ENCODE measurements around the gene GMDS.

The GMDS gene

DNA sequence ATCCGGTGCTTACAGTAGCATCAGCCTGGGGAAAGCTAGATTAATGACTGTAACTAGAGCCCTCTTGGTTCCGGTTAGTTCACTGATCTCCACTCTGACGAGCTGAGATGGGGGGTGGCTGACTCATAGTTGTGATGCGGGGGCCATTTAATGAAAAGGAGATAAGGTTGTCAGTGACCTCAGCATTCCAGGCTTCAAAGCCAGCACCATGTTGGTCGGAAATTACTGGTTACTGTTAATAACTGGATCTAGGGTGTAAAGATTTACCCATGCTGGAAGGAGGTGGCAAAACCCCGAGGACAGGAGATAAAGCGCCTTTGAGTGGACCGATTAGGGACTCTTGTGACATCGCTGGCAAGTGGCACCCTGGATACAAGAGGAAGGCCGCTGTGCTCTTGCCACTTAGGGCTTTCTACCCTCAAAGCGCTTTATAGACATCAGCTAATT is 614.6 kb downstream of the GMDS start:
- intact Hi-C loops (cut with DNase I), result no loop called here
- DNase-seq, result peak in 1 of 42 donors; percentile 19

DNA sequence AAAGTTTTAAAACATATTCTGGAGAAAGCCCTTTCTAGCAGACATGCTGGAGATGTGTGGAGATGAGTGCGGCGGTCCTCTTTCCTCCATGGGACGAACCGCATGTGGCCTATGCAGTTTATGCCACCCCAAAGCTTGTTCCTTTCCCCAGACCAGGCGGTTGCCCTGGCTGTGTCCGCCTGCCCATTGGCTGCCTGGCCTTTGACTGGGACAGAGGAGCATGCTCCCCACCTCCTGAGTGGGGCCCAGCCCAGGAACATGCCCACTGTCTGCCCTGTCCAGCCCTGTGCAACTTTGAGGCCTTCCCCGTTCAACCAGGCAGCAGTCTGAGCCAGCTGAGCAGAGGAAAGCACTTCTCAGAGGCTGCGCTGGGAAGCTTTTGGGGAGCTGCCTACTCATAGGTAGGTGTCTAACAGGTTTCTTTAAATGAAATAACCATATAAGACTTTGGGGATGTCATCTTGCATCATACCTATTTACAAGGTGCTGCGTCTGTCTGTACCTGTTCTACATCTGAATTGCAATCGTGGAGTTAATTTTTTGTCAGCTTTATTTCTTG is 615.1 kb downstream of the GMDS start:
- intact Hi-C loops (cut with DNase I), result no loop called here
- DNase-seq, result peak in 1 of 42 donors; percentile 32

DNA sequence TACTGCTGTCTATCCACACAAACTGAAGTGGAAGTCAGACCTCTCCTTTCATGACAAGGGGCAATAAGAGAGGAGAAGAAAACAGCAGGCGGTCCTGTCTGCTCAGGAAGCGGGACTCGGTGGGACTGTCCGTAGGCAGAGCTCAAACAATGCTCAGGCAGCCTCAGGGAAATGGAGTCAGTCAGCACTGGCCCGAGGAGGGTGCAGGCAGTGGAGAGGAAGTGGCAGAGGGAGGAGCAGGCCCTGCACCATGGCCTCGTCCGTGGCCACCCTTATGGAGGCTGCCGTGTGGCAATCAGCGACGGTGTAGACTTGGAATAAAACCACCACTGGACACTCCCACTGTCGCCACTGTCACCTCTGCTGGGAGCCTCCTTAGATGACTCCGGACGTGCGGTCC is 616.1 kb downstream of the GMDS start:
- intact Hi-C loops (cut with DNase I), result loop anchor here (5.0 kb wide), 1 partner anchor 473 kb away; no protein-coding TSS in a partner anchor
- DNase-seq, result peak in 1 of 42 donors; percentile 26

DNA sequence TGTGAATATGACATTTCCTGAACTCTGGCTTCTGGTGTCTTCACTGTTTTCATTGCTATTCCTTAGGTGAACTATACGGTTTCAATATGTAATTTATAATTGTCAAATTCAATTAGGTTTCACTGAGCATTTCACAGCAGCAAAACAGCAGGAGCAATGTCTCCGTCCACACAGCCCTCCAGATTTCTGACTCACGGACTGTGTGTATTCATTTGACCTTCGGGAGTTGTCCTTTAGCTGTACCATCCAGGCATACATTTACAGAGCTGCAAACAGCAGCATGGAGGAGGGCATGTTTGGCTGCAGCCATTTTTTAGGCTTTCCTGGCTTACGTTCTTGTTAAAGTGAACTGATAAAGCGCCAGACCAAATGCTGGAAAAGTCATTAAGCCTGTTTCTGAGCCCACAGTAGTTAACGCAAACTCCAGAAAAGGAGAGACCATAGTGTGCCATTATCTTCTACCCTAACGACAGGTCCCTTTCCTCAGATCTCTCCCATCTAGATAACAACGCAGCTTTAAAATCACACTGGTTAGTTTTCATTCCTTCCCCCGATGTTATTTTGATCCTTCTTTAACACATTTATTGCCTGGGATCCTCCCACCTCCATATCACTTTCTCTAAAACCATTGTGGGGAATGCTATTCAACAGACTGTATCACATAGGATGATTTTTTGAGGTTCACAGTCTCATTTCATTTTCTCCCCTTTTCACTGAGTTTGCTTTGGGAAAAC is 617.4 kb downstream of the GMDS start:
- no peak for DNase-seq
- intact Hi-C loops (cut with DNase I), result loop anchor here (5.0 kb wide), 1 partner anchor 474 kb away; no protein-coding TSS in a partner anchor

DNA sequence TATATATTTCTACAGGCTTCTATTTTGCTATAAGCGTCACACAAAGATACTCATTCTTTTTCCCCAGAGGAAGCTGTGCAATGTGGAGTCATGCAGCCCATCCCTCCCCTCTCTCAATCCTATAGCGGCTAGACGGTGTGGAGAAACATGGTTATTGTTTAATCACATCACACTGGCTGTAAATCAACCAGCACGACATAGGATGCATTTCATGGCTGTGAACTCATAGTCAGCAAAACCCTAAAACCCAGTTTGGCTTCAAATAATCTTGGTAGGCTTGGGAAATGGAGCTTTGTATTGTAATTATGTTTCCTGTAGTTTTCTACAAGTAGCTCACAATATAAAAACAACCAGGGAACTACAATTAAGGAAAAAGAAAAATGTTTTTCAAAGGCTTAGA is 618.9 kb downstream of the GMDS start:
- DNase-seq, result no peak
- intact Hi-C loops (cut with DNase I), result loop anchor here (5.0 kb wide), 1 partner anchor 476 kb away; no protein-coding TSS in a partner anchor

DNA sequence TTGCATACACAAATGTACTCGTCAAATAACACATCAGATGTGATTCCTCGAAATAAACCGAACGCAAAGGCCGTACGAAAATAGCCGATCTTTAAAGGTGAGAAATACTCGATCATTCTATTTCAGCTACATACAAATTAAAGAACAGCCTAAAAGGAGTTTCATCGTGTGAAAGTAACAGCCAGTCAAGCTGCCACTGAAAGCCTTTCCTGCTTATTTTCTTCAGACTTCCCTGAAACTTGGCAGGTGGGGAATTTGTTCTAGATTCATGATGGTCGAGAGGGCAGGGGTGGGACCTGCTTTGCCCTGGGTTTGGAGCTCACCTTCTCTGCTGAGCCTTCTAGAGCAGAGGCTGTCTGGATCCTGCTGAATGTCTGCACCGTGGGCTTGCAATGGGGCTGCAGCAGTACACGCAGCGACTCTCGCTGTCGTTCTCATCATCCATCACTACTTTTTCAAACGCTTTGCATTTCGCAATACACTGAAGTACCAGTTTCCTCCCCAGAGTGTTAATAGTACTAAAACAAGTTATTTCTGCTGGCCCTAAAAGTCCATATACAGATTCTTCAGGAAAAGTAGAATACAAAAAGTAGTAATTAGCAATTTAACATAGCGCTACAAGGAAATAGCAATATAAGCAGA is 619.5 kb downstream of the GMDS start:
- DNase-seq, result no peak
- intact Hi-C loops (cut with DNase I), result loop anchor here (5.0 kb wide), 1 partner anchor 476 kb away; no protein-coding TSS in a partner anchor

DNA sequence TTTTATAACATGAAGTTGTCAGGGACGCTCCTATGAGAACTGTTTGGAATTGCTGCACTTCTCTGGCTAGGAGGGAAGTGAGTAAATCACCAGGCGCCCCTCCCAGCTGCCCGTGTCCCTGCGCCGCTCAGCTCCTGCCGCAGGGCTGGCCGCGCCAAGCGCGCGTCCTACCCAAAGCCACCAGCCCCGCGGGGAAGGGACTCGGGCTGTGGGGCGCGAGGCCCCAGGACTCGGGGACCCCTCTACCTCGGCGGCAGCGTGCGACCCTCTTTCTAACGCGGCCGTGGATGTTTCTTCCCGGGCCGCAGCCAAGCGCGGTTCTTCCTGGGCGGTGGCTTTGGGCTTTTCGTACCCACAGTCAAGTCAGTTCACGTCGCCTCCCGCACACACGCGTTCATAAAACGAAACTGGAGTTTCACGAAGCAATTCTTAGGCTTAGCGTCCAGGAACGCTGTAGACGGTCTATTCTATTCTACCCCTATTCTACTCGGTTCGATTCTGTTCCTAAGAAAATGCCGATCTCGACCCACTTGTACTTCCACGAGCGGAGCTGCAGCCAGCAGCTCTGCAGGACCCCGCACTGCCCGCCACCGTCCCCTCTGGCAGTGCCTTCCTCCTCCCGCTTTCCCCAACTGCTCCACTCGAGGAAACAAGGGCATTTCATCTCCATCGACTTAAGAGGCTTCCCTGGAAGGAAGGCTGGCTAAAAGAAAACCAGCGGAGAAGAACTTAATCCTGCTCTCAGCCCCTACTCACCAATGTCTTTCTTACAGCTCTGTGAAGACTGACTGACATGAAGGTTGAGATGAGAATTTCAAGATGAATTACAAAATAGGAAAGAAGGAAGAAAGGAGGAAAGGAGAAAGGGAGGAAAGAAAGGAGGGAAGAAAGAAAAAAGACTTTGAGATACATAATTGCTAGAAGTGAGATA is 620.3 kb downstream of the GMDS start:
- peak in 1 of 42 donors; percentile 26 for DNase-seq
- intact Hi-C loops (cut with DNase I), result loop anchor here (5.0 kb wide), 1 partner anchor 477 kb away; no protein-coding TSS in a partner anchor

DNA sequence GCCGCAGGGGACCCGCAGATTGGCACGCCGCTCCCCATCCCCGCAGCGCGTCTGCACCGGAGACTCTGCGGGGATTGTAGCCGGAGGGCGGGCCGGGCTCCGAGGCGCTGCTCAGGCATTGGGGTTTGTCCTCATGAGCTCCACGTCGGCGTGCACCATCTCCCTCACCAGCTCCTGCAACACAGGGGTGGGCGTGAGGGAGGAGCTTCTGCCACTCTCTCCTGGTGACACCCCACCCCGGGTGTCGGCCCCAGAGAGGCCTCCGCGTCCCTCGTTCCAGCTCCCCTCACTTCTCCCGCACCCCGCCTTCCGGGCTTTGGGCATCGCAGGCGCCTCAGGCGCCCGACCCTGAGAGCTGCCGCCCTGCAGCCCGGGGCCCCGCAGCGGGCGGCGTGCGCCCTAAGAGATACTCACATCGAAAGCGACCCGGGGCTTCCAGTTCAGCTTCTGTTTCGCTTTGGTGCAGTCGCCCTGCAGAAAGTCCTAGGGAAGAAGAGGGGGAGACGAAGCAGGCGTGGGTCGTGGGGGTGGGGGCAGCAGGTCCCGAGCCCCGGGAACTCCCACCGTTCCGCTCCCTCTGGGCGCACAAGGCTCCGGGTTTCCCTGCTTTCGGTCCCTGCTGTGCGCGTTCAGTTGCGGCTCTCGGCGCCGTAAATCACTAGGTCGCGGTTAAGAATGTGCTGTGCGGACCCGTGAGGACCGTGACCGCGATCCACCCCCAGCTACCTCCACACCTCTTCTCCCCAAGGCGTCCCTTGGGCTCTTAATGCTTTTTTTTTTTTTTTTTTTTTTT is 621.2 kb downstream of the GMDS start:
- peak in 1 of 42 donors; percentile 25 for DNase-seq
- intact Hi-C loops (cut with DNase I), result no loop called here

DNA sequence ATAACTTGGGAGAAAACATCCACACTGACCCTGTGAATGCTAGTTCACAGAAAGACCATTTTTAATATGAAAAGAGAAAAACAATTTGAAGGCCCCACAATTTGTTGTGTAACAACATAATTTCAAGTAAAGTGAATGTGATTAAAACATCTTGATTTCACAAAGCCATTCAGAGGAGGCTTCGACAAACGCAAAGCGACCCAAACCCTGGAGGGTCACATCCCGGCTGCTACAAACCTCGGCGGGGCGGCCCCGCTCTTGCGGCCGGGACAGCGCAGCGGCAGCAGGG is 621.7 kb downstream of the GMDS start:
- intact Hi-C loops (cut with DNase I), result no loop called here
- no peak for DNase-seq

DNA sequence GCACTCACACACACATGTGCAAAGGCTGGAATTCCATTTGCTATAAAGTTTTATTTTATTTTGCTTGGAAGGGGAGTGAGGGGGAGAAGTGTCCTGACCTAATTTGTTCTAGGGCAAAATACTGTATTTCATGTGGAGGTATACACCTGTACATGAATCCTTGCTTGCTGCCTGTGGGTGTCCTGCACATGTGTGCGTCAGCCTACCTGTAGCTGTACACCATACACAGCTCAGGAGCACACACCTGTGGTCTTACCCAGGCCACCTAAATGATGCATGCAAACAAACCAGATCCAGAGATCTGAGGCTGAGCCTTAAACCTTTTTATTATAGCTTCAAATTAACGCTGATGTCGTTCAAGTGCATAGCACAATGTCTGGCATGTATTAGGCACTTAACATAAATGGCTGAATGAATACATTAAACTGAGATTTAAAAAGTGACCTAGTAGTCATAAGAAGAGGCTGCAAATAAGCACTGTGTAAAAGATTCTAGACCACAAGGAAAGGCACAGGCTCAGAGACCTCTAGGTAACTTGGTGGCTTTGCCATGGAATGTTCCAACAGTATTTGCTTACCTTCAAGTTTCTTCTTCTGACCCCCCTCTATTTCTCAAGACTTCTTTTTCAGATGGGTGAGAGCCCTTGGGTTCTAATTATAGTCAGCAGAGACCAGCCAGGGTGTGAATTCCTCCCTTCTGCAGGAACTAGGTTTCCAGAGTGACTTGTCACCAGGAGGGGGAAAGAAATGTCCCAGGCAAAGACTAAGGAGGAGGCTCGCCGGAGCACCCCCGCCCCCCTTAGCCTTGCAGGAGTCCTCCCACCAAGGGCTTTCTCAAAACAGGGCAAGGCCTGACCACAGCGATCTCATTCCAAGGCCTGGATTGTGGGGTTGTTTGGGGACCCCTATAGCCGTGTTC is 622.3 kb downstream of the GMDS start:
- intact Hi-C loops (cut with DNase I), result no loop called here
- peak in 3 of 42 donors; percentile 0 to 41 (median 23) for DNase-seq

DNA sequence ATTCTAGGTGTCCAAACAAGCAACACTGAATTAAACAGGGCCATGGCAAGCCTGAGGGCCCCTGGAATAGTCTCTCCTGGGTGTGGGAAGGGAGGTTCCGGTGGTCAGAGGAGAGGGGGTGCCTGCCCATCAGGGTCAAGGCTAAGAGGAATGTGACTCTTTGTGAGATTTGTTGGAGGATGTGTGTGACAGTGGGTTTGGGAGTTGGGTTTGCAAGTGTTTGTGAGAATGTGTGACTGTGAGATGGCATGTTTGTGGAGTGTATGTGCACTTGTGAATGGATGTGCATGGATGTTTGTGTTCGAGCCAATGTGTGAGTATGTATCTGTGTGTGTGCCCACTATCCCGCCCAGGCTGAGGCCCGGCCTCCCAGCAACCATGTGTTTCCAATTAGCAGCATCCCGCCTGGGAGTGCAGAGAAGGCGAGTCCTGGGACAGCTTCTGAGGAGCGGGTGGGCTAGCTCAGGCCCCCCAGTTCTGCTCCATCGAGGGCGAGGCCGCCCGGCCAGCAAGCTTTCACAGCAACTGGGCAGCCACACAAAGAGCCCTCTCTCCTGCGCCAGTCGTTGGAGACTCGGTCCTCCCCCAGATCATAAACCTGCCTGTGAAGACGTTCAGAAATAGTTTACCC is 623.1 kb downstream of the GMDS start:
- intact Hi-C loops (cut with DNase I), result no loop called here
- DNase-seq, result peak in 1 of 42 donors; percentile 16

DNA sequence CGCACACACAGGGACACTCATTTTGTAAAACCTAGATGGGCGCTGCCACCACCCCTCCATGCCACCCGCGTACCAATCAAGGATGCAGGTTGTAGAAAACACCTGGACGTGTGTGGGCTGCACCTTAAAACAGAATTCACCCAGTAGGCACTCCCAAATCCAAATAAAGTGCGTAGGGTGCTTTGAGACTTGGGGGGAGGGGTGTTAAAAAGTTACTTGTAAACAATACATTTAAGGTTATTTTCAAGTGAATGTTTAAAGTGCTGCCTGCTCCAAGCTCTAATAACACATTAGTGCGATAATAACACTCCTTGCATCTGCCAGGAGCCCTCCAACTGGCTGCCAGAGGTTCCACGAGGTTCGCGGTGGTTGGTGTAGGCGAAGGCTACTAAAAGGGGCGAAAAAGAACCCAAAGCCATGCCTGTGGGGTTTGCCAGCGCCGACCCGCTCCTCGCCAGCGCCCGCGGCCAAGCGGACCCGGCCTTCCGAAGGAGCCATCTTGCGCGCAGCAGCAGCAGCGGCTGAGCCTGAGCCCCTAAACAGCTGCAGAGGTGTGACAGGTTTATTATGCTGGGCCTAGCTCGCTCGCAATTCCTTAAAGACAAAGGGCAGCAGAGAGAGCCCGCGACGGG is 624.2 kb downstream of the GMDS start:
- intact Hi-C loops (cut with DNase I), result no loop called here
- peak in 1 of 42 donors; percentile 11 for DNase-seq

DNA sequence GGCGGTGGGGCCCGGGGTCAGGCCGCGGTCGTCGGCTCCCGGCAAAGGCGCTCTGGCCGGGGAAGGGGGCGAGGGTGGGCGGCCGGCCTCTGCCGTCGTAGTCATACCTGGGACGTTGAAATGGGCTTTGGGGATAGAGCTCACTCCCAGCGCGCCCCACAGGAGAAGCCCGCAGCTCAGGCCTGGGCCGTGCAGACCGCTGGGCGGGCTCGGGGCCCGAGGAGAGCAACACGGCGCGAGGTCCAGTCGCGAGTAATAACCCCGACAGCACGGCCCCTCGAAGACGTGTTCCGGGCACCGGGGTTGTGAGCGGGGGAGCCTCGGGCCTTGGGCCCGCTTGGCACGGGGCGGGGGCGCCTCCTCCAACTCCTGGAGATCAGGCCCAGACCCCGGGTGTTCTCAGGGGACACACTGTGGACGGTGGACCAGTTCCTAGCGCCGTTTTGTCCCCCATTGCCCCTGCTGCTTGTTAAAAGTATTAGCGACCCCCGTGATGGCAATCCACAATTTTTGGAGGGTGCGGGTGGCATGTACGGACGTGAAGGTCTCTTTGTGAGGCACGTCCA is 624.8 kb downstream of the GMDS start:
- intact Hi-C loops (cut with DNase I), result no loop called here
- peak in 1 of 42 donors; percentile 12 for DNase-seq

DNA sequence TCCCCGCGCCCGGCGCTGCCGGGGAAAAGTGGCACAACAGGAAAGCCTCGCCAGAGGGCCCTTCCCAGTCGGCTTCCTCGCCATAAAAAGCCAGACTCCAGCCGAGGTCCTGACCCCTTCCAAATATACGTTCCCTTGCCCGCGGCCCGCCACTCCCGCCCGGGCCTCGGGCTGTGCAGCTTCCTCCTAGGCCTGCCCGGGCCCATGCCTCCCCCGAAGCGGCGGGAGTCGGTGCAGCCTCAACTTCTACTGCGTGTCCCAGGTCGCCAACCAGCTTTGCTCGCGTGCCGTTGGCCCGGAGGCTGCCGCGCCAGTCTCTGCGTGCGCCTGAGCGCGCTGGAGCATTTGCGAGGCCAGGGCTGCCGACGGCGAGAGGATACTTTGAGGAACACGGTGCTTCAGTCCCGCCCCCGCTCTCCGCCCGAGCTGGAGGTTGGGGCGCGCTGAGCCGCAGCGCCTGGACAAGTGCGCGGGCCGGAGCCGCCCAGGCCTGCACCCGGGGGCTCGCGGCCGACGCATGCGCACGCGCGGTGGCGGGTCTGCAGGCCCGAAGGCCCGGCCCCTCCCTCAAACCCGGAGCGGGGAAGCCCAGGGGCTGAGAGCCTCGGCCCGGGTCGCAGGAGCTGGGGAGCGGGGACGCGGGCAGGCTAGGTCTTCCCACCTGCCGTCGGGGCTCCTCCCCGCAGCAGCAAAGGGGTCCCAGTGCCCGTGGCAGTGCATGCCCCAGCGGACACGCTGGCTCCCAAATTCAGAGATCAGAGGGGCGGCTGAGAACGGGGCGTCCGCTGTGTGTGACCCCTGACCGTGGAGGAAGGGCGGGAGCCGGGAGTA is 625.5 kb downstream of the GMDS start:
- intact Hi-C loops (cut with DNase I), result no loop called here
- no peak for DNase-seq

DNA sequence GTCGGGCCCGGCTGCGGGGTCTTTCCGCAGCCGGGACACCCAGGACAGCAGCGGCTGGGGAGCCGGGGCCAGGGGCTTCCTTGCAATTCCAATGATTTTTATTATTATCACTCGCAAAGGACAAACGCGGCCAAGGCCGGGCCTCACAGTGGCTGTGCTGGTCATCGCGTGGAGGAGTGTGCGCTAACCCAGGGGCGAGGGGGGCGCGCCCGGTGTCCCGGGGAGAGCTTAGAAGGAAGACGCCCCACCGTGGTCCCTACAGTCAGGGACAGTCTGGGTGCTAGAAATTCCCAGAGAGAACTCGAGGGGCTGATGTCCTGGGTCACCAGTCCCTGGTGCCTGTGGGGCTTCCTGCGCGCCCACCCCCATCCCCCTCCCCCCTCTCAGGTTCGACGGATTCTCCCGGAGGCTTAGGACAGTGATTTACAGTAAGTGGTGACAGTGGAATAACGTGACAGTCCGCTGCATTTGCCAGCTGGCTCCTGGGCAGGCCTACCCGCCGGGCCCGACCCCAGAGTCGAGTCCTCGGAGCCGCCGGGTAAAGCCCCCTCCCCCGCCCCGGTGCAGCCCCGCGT is 626.2 kb downstream of the GMDS start:
- DNase-seq, result no peak
- intact Hi-C loops (cut with DNase I), result no loop called here
